Hematopoietic multipotent progenitor cell (in vitro differentiated cells): ENCODE results near the gene STK10. TPM values are rescaled to one million over a fixed set of nuclear protein-coding genes. Genes with fewer than 3 reads are reported as not detected.
"Not testable (repeated sequence)": the region's sequence is repeated elsewhere in the genome, so short reads cannot be mapped to it uniquely, and the experiment has no call there.

Source experiments
- DNase-seq, 3 donors: peaks; one replicate each; pipeline ENCODE4 v3.0.0-alpha.2; 2011 to 2015; ENCODE audit warnings: low read depth in 2 of 3, low spot score in 2 of 3
- total RNA-seq: library from RNA; depleted of rRNA; stranded (reverse); fragments of >200 nt; gene quantifications from one replicate; pipeline ENCODE4 v1.2.3, GENCODE V29; 2012

Gene STK10
- total RNA-seq, 1 donor, result 85.1 TPM

GRCh38 chr5:172029876-172030275 is 158.1 kb downstream of the STK10 start:
- no peak for DNase-seq

- no peak for DNase-seq
Observed at GRCh38 chr5:172028167-172028566, 159.9 kb downstream of the STK10 start.

GRCh38 chr5:172020110-172020786 is 167.8 kb downstream of the STK10 start:
- not testable (repeated sequence) for DNase-seq

GRCh38 chr5:172015346-172015745 is 172.7 kb downstream of the STK10 start:
- DNase-seq, result no peak

DNA sequence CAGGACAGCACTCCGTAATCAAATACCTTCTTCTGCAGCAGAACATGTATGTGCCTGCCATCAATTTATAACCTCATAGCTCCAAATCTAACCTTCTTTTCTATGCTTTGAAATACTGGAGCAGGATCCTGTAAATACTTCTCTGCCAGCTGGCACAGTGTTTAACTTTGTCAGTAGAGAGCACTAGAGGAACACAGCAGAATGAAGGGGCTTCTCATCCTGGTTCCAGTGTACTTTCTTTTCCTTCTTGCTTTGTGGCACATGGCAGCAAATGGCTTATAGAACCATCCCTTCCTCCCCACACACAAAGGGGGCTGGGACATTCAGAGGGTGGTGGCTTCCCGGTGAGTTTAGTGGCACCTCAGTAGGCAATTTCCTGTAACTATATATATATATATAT is 177.7 kb downstream of the STK10 start:
- DNase-seq, result peak in 1 of 3 donors; percentile 38

DNA sequence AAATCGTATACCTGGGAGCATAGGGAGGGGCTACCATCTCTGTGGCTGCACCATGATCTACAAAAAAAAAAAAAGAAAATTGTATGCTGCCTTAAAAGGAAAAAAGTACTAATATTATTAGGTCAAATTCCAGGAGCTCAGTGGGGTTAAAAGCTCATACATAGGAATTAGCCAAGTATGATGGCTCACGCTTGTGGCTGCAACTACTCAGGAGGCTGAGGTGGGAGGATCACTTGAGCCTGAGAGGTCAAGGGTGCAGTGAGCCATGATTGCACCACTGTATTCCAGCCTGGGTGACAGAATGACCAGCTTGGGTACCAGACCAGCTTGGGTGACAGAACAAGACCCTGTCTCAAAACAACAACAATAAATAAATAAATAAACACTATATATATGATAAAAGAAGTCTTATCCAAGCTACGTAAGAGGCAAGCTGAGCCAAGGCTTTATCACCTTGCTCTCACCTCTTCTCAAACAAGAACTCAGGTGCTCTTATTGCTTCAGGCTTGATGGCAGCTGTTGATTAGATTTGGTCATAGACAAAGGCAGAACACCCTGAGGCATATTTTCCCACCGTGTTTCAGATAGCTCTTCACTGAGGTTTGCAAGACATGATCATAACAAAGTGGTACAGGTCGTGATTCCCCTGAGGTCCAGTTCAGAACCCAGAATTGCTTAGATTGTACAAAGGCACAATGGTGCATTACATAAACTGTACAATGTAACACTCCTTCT is 178.3 kb downstream of the STK10 start:
- DNase-seq, result no peak

- no peak for DNase-seq
Observed at GRCh38 chr5:172008689-172009141, 179.3 kb downstream of the STK10 start.

DNA sequence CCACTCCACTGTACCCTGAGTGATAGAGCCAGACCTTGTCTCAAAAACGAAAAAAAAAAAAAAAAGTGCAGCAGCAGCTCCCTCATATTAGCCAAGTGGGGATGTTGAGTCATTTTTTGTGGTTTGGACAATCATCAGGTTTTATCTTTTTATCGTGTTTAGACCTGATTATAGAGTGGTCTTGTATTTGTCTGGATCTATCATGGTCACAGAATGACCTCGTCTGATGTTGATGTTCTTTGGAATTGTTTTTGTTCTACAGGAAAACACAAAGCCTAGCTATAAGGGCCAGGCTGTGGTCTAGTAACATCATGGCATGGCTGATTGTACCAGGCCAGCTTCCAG is 179.9 kb downstream of the STK10 start:
- DNase-seq, result no peak

DNA sequence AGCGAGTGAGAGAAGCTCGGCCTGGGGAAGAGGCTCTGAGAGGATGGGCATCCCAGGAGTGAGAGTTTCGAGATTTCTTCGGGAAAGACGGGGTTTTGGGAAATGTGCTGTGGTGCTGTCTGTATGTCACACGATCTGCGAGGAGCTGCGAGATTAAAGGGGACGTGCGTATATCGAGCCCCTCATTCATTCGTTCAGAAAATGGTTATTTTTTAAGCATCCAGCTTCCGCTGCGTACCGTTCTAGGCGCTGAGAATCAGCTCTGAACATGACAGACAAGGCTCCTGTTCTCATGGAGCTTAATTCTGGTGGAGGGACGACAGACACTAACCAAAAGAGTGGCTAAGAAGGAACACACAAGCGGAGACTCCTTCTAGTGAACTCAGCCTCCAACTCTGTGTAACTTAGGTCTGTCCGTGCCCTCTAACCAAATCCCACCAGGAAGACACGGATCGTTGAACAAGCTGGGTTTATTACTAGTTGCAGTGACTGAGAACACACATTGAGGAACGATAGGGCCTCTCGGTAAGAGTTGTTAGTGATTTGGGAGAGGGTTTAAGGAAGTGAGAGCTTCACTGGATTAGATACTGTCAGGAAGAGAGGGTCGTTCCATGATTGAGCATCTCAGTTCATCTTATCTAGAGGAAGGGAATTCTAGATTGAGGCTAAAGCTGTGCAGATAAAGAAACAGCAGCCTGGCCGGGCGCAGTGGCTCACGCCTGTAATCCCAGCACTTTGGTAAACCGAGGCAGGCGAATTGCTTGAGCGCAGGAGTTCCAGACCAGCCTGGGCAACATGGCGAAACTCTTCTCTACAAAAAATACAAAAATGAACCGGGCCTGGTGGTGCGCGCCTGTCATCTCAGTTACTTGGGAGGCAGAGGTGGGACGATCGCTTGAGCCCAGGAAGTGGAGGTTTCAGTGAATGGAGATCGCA is 180.6 kb downstream of the STK10 start:
- DNase-seq, result no peak

- DNase-seq, result peak; percentile 90 to 97 (median 96)
Observed at GRCh38 chr5:172006321-172007174, 181.5 kb downstream of the STK10 start, which contains the start of gene FBXW11. Gene FBXW11, minus strand, starts transcription at chr5:172006638. Its CDS starts 136 bp downstream, at chr5:172006502.

- no peak for DNase-seq
Observed at GRCh38 chr5:172005708-172006320, 182.2 kb downstream of the STK10 start.

GRCh38 chr5:172004824-172005237 is 183.2 kb downstream of the STK10 start:
- DNase-seq, result peak in 1 of 3 donors; percentile 80

- peak in 1 of 3 donors; percentile 25 for DNase-seq
Observed at GRCh38 chr5:172003746-172004145, 184.3 kb downstream of the STK10 start.

DNA sequence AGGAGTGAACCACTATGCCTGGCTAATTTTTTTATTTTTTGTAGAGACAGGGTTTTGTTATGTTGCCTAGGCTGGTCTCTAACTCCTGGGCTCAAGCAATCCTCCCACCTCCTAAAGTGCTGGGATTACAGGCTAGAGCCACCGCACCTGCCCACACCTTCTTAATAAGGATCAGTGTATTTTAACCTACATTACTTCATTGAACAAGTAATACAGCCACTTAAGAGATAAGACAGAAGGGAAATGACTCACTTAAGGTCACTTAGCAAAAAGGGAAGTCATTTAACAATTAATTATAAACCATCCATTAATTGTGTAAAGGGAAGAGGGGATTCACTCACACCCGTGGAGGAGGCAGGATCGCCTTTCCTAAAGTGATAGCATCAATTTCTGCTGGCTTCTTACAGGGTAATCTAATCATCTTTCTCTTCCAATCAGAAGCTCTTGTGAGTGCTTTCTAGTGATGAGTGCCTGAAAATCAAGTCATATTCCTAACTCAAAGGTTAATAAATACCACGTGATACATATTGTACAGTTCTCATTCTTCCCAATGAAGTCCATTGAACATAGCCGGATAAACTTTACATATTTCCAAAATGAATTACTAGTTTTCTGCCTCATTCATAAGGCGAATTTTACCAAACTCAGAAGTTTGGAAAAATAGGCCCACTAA is 185.0 kb downstream of the STK10 start:
- DNase-seq, result no peak

GRCh38 chr5:172002310-172002709 is 185.7 kb downstream of the STK10 start:
- peak in 1 of 3 donors; percentile 52 for DNase-seq

- no peak for DNase-seq
Observed at GRCh38 chr5:171999877-172000276, 188.1 kb downstream of the STK10 start.

DNA sequence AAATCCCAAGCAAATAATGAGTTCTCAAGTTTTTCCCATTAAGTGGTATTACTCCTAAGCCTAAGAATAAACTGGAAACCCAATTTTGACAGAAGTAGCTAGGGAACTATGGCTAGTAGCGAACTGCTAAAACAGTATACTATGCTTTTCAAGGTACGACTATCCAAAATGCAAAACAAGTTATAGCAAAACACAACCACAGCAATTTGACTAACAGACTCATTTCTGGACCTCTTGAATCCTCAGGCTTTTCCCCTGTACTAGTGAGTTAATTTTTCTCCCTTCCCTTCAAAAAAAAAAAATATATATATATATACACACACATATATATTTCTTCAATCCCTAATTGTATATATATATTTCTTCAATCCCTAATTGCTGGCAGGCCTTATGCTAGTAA is 188.9 kb downstream of the STK10 start:
- DNase-seq, result no peak

- DNase-seq, result no peak
Observed at GRCh38 chr5:171997011-171997410, 191.0 kb downstream of the STK10 start.

- no peak for DNase-seq
Observed at GRCh38 chr5:171992813-171993212, 195.2 kb downstream of the STK10 start.
